Thyroid gland (tissue), 4 donors: ENCODE results near the gene CSMD2.

Source experiments
- POLR2A ChIP-seq, 2 donors: fragments of 450-650 bp; IDR thresholded peaks; one replicate each; pipeline ENCODE4 v1.6.1; 2017; ENCODE audit warnings: antibody characterized with exemption in 2 of 2, mild to moderate bottlenecking in 2 of 2, moderate library complexity in 1 of 2
- TF ChIP-seq, protein P1 (sequence below), 6 experiments: fragments of 200-600 bp in 3 of 6; fragments of 450-650 bp in 3 of 6; sonication (generic) in 3 of 6; IDR thresholded peaks; one replicate each; pipeline ENCODE4 v1.5.1; 2016 to 2019; ENCODE audit warnings: antibody characterized with exemption in 6 of 6, mild to moderate bottlenecking in 2 of 6, inconsistent platforms in 1 of 6, moderate library complexity in 1 of 6

DNA sequence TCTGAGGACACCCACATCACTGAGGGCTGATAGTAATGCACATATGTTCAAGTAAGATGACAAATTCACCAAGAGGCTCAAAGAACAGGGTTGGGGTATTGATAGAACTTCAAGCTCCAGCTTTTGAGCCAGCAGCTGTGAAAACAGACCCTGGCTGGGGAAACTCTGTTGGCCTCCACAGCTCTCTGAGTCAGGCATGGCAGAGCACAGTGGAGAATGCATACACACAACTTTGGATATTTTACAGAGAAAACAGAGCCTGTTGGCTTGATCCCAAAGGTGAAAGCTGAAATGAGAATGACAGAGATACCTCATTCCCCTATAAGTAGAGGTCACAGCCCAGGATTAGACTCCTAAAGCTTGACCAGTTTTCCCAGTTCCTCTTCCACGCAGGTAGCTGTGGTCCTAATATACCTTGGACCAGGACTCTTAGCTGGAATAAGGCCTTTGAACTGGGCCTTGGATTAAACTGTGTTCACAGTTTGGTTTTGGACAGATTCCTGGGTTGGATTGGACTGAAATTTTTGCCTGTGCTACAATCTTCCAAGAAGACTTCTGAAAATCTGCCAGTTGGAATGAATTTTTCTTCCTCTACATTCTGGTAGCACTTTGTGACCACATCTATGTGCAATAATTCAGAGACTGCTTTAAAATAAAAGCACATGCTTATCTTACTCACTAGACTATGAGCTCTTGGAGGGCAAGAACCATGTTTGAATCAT lies 402.8 kb downstream of the CSMD2 start:
- TF ChIP-seq, protein P1, sequence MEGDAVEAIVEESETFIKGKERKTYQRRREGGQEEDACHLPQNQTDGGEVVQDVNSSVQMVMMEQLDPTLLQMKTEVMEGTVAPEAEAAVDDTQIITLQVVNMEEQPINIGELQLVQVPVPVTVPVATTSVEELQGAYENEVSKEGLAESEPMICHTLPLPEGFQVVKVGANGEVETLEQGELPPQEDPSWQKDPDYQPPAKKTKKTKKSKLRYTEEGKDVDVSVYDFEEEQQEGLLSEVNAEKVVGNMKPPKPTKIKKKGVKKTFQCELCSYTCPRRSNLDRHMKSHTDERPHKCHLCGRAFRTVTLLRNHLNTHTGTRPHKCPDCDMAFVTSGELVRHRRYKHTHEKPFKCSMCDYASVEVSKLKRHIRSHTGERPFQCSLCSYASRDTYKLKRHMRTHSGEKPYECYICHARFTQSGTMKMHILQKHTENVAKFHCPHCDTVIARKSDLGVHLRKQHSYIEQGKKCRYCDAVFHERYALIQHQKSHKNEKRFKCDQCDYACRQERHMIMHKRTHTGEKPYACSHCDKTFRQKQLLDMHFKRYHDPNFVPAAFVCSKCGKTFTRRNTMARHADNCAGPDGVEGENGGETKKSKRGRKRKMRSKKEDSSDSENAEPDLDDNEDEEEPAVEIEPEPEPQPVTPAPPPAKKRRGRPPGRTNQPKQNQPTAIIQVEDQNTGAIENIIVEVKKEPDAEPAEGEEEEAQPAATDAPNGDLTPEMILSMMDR (IDR thresholded peaks at IDR 0.05): no peak
- no peak for TF ChIP-seq POLR2A (IDR thresholded peaks at IDR 0.05)
